Esophagus squamous epithelium (tissue), 5 donors: ENCODE measurements around the gene KIF1C. TPM values are rescaled to one million over a fixed set of nuclear protein-coding genes. Genes with fewer than 3 reads are reported as not detected.

Source experiments
- DNase-seq: peaks from one replicate; lab custom pipeline; 2025; lab: John Stamatoyannopoulos, UW
- H3K27ac ChIP-seq, 4 donors: fragments of 200-600 bp; sonication (generic); one replicate each; pipeline ENCODE4 v1.5.1; 2016 to 2019; ENCODE audit warnings: mild to moderate bottlenecking in 1 of 4
- H3K27me3 ChIP-seq, 4 donors: fragments of 200-600 bp; sonication (generic); 1 replicate in 3 of 4; 2 replicates in 1 of 4; pipeline versions ENCODE4 v1.5.1 to v1.6.0; 2017 to 2021; ENCODE audit warnings: antibody characterized with exemption in 1 of 4
- H3K36me3 ChIP-seq, 3 donors: fragments of 200-600 bp; sonication (generic); one replicate each; pipeline ENCODE4 v1.5.1; 2016 to 2019
- H3K4me1 ChIP-seq, 3 donors: fragments of 200-600 bp; sonication (generic); one replicate each; pipeline ENCODE4 v1.5.1; 2017 to 2019
- H3K4me3 ChIP-seq, 4 donors: fragments of 200-600 bp; sonication (generic); 1 replicate in 3 of 4; 2 replicates in 1 of 4; pipeline ENCODE4 v1.5.1; 2016 to 2019; ENCODE audit warnings: mild to moderate bottlenecking in 2 of 4, moderate library complexity in 1 of 4
- H3K9me3 ChIP-seq, 3 donors: fragments of 200-600 bp; sonication (generic); one replicate each; pipeline ENCODE4 v1.5.1; 2016 to 2019
- CTCF ChIP-seq, 6 experiments: fragments of 450-650 bp in 4 of 6; fragments of 200-600 bp in 2 of 6; sonication (generic) in 2 of 6; IDR thresholded peaks; one replicate each; pipeline ENCODE4 v1.5.1; 2016 to 2019; ENCODE audit warnings: antibody characterized with exemption in 6 of 6, mild to moderate bottlenecking in 4 of 6, moderate library complexity in 4 of 6
- POLR2A ChIP-seq, 4 donors: fragments of 450-650 bp; IDR thresholded peaks; one replicate each; pipeline ENCODE4 v1.6.1; 2017; ENCODE audit warnings: antibody characterized with exemption in 4 of 4, mild to moderate bottlenecking in 4 of 4, moderate library complexity in 3 of 4
- WGBS, 2 donors: methylation state at CpG; one replicate each; pipeline ENCODE4 v1.1.5; 2018; 5-methylcytosine and 5-hydroxymethylcytosine counted together
- intact Hi-C: fragments of 100-400 bp; cut with DNase I; formaldehyde crosslinking; loops from one replicate; pipeline ENCODE4 v1.15.0; 2022
- total RNA-seq, 4 donors: library from RNA; depleted of rRNA; stranded (reverse); fragments of >200 nt; gene quantifications; one replicate each; pipeline ENCODE4 v1.1.0, GENCODE V29; 2016
- donor health status: DM: yes; HTN: yes; CAD: no.

KIF1C gene
- total RNA-seq, 4 donors from 2014 or later, result 66.9 to 93.3 (median 81.7) TPM

- DNase-seq, result no peak
- no peaks in the 10 kb centered on the region for H3K9me3 ChIP-seq
- intact Hi-C loops, result no loop called here
- no peaks in the 10 kb centered on the region for H3K27me3 ChIP-seq
- no peak overlapping the region for H3K4me3 ChIP-seq
- 75 to 78% methylated on average over 6 of the region's 6 CpGs for WGBS, 2 donors
- no peaks in the 10 kb centered on the region for H3K36me3 ChIP-seq
- no peak overlapping the region for H3K27ac ChIP-seq
- no peak for TF ChIP-seq CTCF (IDR thresholded peaks at IDR 0.05)
- H3K4me1 ChIP-seq, result peaks cover 0 to 15% (median 7%) of the 10 kb centered on the region in 3 donors
These were observed 47.7 kb downstream of the KIF1C start for GRCh38 chr17:5045496-5045895.

GRCh38 chr17:5047446-5047845, 49.7 kb downstream of the KIF1C start:
- Histone ChIP-seq H3K27me3 (no peaks in the 10 kb centered on the region), H3K4me1 (peaks cover 0 to 15% (median 7%) of the 10 kb centered on the region in 3 donors), H3K36me3 (no peaks in the 10 kb centered on the region), H3K27ac (no peak overlapping the region), H3K4me3 (no peak overlapping the region), H3K9me3 (no peaks in the 10 kb centered on the region)
- intact Hi-C loops, result no loop called here
- 3 to 13% methylated on average over 2 of the region's 2 CpGs for WGBS, 2 donors
- TF ChIP-seq POLR2A (IDR thresholded peaks at IDR 0.05) (no peak), CTCF (IDR thresholded peaks at IDR 0.05) (no peak)
- no peak for DNase-seq

- Histone ChIP-seq H3K9me3 (no peaks in the 10 kb centered on the region), H3K27me3 (no peaks in the 10 kb centered on the region), H3K36me3 (no peaks in the 10 kb centered on the region), H3K4me3 (no peak overlapping the region), H3K4me1 (peaks cover 0 to 15% (median 7%) of the 10 kb centered on the region in 3 donors), H3K27ac (peak overlapping the region; percentile 49 to 73 (median 52))
- intact Hi-C loops, result no loop called here
- DNase-seq, result no peak
- no peak for TF ChIP-seq POLR2A (IDR thresholded peaks at IDR 0.05)
- no peak for TF ChIP-seq CTCF (IDR thresholded peaks at IDR 0.05)
- WGBS, 2 donors, result 59 to 65% methylated on average over 5 of the region's 5 CpGs
These were observed 51.6 kb downstream of the KIF1C start for GRCh38 chr17:5049314-5049841.

- intact Hi-C loops, result no loop called here
- Histone ChIP-seq H3K4me1 (peaks cover 0 to 15% (median 7%) of the 10 kb centered on the region in 3 donors), H3K27ac (peak overlapping the region in 2 of 4 donors; percentile 49 to 51), H3K9me3 (no peaks in the 10 kb centered on the region), H3K36me3 (no peaks in the 10 kb centered on the region), H3K4me3 (no peak overlapping the region), H3K27me3 (no peaks in the 10 kb centered on the region)
- WGBS, 2 donors, result 73 to 76% methylated on average over 9 of the region's 9 CpGs
- DNase-seq, result no peak
- no peak for TF ChIP-seq POLR2A (IDR thresholded peaks at IDR 0.05)
- no peak for TF ChIP-seq CTCF (IDR thresholded peaks at IDR 0.05)
These were observed 52.5 kb downstream of the KIF1C start for GRCh38 chr17:5050278-5050677.

GRCh38 chr17:5055543-5055942, 57.8 kb downstream of the KIF1C start:
- H3K36me3 ChIP-seq, result no peaks in the 10 kb centered on the region
- TF ChIP-seq CTCF (IDR thresholded peaks at IDR 0.05), result no peak
- no peaks in the 10 kb centered on the region for H3K4me1 ChIP-seq
- no peaks in the 10 kb centered on the region for H3K9me3 ChIP-seq
- no peak overlapping the region for H3K4me3 ChIP-seq
- H3K27ac ChIP-seq, result no peak overlapping the region
- no peak for DNase-seq
- intact Hi-C loops, result no loop called here
- peaks cover 0 to 13% (median 0%) of the 10 kb centered on the region in 4 donors for H3K27me3 ChIP-seq
- 90 to 95% methylated on average over 8 to 9 of the region's 10 CpGs for WGBS, 2 donors
